SK-N-SH treated with all-trans-retinoic acid at 6 μM for 48 hours (cell line): Measurements from ENCODE around the gene BPGM.

ENCODE experiments used
- ARNTL ChIP-seq: fragments of 450-650 bp; formaldehyde crosslinking; IDR thresholded peaks from 2 replicates; pipeline ENCODE4 v1.5.0; 2020; ENCODE audit warnings: low read depth, mild to moderate bottlenecking, moderate library complexity, borderline replicate concordance
- CSDC2 ChIP-seq: fragments of 250-450 bp; sonication (Bioruptor Pico); IDR thresholded peaks from 2 replicates; pipeline ENCODE4 v1.5.0; 2020; ENCODE audit warnings: mild to moderate bottlenecking, moderate library complexity
- GLIS3 ChIP-seq: fragments of 250-450 bp; sonication (Bioruptor Pico); IDR thresholded peaks from 2 replicates; pipeline ENCODE4 v1.5.0; 2020; ENCODE audit warnings: mild to moderate bottlenecking, moderate library complexity
- PPARA ChIP-seq: fragments of 250-450 bp; sonication (Bioruptor Pico); IDR thresholded peaks from 2 replicates; pipeline ENCODE4 v1.5.0; 2020; ENCODE audit warnings: mild to moderate bottlenecking, borderline replicate concordance
- RARB ChIP-seq: fragments of 250-450 bp; sonication (Bioruptor Pico); IDR thresholded peaks from 2 replicates; pipeline ENCODE4 v1.8.0; 2021; ENCODE audit warnings: mild to moderate bottlenecking, moderate library complexity
- SNAI2 ChIP-seq: fragments of 250-450 bp; sonication (Bioruptor Pico); IDR thresholded peaks from 2 replicates; pipeline ENCODE4 v1.5.0; 2020; ENCODE audit warnings: mild to moderate bottlenecking, moderate library complexity
- ZC3H10 ChIP-seq: fragments of 250-450 bp; sonication (Bioruptor Pico); IDR thresholded peaks from 2 replicates; pipeline ENCODE4 v1.5.1; 2021; ENCODE audit warnings: mild to moderate bottlenecking, moderate library complexity
- ZFP3 ChIP-seq: fragments of 250-450 bp; sonication (Bioruptor Pico); IDR thresholded peaks from 2 replicates; pipeline ENCODE4 v1.5.0; 2020; ENCODE audit warnings: mild to moderate bottlenecking, moderate library complexity
- ZFP30 ChIP-seq: fragments of 450-650 bp; formaldehyde crosslinking; IDR thresholded peaks from 2 replicates; pipeline ENCODE4 v1.5.0; 2022; ENCODE audit warnings: mild to moderate bottlenecking, moderate library complexity
- ZNF565 ChIP-seq: fragments of 450-650 bp; formaldehyde crosslinking; conservative IDR thresholded peaks from 2 replicates; pipeline ENCODE4 v1.5.0; 2020; ENCODE audit warnings: low read depth, mild to moderate bottlenecking, moderate library complexity
- ZNF8 ChIP-seq: fragments of 450-650 bp; formaldehyde crosslinking; IDR thresholded peaks from 2 replicates; pipeline ENCODE4 v1.5.0; 2020; ENCODE audit warnings: mild to moderate bottlenecking, moderate library complexity
- TF ChIP-seq, protein P1 (sequence below): fragments of 250-450 bp; sonication (Bioruptor Pico); IDR thresholded peaks from 2 replicates; pipeline ENCODE4 v1.5.0; 2020; ENCODE audit warnings: mild to moderate bottlenecking, moderate library complexity
- TF ChIP-seq, protein P2 (sequence below): fragments of 250-450 bp; sonication (Bioruptor Pico); IDR thresholded peaks from 2 replicates; pipeline ENCODE4 v1.8.0; 2020; ENCODE audit warnings: mild to moderate bottlenecking, moderate library complexity, borderline replicate concordance
- TF ChIP-seq, protein P3 (sequence below): fragments of 250-450 bp; sonication (Bioruptor Pico); IDR thresholded peaks from 2 replicates; pipeline ENCODE4 v1.5.1; 2020; ENCODE audit warnings: low read depth, mild to moderate bottlenecking, moderate library complexity

DNA sequence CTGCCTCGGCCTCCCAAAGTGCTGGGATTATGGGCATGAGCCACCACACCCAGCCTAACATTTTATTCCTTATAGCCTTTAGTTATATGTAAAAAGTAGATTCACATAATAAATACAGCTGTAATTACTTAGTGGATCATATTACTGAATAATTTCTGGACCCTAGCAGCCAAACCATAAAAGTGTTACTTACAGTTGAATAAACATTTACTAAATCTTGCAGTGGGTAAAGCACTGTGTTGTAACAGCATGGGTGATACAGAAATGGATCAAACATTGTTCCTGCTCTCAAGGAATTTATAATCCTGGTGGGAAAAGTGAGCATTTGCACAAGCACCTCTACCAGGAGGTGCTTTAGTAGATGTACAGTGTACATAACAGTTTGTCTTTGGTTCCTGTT lies 25.0 kb downstream of the BPGM start:
- no peak for TF ChIP-seq CSDC2
- no peak for TF ChIP-seq ZNF8 (CRISPR knock-in tag)
- TF ChIP-seq ZFP30 (CRISPR knock-in tag) = no peak
- TF ChIP-seq, protein P1, sequence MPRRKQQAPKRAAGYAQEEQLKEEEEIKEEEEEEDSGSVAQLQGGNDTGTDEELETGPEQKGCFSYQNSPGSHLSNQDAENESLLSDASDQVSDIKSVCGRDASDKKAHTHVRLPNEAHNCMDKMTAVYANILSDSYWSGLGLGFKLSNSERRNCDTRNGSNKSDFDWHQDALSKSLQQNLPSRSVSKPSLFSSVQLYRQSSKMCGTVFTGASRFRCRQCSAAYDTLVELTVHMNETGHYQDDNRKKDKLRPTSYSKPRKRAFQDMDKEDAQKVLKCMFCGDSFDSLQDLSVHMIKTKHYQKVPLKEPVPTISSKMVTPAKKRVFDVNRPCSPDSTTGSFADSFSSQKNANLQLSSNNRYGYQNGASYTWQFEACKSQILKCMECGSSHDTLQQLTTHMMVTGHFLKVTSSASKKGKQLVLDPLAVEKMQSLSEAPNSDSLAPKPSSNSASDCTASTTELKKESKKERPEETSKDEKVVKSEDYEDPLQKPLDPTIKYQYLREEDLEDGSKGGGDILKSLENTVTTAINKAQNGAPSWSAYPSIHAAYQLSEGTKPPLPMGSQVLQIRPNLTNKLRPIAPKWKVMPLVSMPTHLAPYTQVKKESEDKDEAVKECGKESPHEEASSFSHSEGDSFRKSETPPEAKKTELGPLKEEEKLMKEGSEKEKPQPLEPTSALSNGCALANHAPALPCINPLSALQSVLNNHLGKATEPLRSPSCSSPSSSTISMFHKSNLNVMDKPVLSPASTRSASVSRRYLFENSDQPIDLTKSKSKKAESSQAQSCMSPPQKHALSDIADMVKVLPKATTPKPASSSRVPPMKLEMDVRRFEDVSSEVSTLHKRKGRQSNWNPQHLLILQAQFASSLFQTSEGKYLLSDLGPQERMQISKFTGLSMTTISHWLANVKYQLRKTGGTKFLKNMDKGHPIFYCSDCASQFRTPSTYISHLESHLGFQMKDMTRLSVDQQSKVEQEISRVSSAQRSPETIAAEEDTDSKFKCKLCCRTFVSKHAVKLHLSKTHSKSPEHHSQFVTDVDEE (CRISPR knock-in tag) = no peak
- TF ChIP-seq SNAI2 (CRISPR knock-in tag) = no peak
- TF ChIP-seq PPARA = no peak
- TF ChIP-seq, protein P2, sequence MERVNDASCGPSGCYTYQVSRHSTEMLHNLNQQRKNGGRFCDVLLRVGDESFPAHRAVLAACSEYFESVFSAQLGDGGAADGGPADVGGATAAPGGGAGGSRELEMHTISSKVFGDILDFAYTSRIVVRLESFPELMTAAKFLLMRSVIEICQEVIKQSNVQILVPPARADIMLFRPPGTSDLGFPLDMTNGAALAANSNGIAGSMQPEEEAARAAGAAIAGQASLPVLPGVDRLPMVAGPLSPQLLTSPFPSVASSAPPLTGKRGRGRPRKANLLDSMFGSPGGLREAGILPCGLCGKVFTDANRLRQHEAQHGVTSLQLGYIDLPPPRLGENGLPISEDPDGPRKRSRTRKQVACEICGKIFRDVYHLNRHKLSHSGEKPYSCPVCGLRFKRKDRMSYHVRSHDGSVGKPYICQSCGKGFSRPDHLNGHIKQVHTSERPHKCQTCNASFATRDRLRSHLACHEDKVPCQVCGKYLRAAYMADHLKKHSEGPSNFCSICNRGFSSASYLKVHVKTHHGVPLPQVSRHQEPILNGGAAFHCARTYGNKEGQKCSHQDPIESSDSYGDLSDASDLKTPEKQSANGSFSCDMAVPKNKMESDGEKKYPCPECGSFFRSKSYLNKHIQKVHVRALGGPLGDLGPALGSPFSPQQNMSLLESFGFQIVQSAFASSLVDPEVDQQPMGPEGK = no peak
- TF ChIP-seq ZNF565 (CRISPR knock-in tag) = no peak
- no peak for TF ChIP-seq GLIS3
- no peak for TF ChIP-seq ZC3H10 (CRISPR knock-in tag)
- TF ChIP-seq RARB (CRISPR knock-in tag) = no peak
- TF ChIP-seq ARNTL (CRISPR knock-in tag) = no peak
- TF ChIP-seq, protein P3, sequence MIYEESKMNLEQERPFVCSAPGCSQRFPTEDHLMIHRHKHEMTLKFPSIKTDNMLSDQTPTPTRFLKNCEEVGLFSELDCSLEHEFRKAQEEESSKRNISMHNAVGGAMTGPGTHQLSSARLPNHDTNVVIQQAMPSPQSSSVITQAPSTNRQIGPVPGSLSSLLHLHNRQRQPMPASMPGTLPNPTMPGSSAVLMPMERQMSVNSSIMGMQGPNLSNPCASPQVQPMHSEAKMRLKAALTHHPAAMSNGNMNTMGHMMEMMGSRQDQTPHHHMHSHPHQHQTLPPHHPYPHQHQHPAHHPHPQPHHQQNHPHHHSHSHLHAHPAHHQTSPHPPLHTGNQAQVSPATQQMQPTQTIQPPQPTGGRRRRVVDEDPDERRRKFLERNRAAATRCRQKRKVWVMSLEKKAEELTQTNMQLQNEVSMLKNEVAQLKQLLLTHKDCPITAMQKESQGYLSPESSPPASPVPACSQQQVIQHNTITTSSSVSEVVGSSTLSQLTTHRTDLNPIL (CRISPR knock-in tag) = no peak
- no peak for TF ChIP-seq ZFP3 (CRISPR knock-in tag)
